ENCODE data around the gene RAB11A. TPM values are rescaled to one million over a fixed set of nuclear protein-coding genes. Genes with fewer than 3 reads are reported as not detected.

The RAB11A gene
- total RNA-seq, 1 donor: 51.0 TPM

DNA sequence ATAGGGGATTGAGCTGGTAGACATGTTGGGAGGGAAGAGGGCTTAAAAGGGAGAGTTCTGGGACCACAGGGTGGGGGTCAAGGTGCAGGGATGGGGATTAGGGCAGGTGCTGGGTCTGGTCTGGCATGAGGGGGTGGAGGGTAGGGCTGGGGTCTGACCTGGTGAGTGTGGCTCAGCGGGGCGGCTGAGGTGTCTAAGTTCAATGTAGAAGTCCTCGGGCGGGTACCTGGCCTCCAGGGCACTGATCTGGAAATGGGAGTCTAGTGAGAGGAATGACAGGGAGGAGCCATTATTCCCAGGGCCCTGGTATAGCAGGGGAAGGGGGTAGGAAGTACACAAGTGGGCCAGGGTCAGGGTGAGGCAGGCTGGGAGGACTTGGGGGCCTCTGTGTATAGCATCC is 39.6 kb downstream of the RAB11A start:
- no peak overlapping the region for H3K4me3 ChIP-seq (ENCODE audit: low read depth, low read length)
- TF ChIP-seq, protein P1, sequence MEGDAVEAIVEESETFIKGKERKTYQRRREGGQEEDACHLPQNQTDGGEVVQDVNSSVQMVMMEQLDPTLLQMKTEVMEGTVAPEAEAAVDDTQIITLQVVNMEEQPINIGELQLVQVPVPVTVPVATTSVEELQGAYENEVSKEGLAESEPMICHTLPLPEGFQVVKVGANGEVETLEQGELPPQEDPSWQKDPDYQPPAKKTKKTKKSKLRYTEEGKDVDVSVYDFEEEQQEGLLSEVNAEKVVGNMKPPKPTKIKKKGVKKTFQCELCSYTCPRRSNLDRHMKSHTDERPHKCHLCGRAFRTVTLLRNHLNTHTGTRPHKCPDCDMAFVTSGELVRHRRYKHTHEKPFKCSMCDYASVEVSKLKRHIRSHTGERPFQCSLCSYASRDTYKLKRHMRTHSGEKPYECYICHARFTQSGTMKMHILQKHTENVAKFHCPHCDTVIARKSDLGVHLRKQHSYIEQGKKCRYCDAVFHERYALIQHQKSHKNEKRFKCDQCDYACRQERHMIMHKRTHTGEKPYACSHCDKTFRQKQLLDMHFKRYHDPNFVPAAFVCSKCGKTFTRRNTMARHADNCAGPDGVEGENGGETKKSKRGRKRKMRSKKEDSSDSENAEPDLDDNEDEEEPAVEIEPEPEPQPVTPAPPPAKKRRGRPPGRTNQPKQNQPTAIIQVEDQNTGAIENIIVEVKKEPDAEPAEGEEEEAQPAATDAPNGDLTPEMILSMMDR (IDR thresholded peaks at IDR 0.05; ENCODE audit: insufficient read depth, low read depth, low read length): no peak
- DNase-seq (ENCODE audit: low read depth): no peak

DNA sequence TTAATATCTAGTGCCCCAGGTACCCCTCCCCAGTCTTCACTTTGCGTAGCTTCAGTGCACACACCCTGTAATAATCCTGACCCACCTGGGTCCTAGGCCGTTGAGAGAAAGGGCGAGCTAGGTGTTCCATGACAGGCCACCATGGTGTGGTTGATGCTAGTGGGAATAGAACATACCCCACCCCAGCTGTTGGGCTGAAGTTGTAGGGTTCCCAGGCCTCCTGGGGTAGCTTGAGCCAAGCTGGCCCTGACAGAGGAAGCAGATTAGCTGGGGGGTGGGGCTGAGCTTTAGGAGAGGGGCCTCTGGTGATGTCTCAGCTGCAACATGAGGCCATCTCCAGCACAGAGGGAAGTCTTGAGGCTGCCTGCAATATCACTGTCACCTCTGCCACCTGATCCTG is 40.5 kb downstream of the RAB11A start:
- TF ChIP-seq, protein P1 (IDR thresholded peaks at IDR 0.05; ENCODE audit: insufficient read depth, low read depth, low read length): no peak
- no peak overlapping the region for H3K4me3 ChIP-seq (ENCODE audit: low read depth, low read length)
- DNase-seq (ENCODE audit: low read depth): no peak

GRCh38 chr15:65910341-65910740 is 41.0 kb downstream of the RAB11A start:
- TF ChIP-seq, protein P1 (IDR thresholded peaks at IDR 0.05; ENCODE audit: insufficient read depth, low read depth, low read length): no peak
- no peak for DNase-seq (ENCODE audit: low read depth)
- no peak overlapping the region for H3K4me3 ChIP-seq (ENCODE audit: low read depth, low read length)

DNA sequence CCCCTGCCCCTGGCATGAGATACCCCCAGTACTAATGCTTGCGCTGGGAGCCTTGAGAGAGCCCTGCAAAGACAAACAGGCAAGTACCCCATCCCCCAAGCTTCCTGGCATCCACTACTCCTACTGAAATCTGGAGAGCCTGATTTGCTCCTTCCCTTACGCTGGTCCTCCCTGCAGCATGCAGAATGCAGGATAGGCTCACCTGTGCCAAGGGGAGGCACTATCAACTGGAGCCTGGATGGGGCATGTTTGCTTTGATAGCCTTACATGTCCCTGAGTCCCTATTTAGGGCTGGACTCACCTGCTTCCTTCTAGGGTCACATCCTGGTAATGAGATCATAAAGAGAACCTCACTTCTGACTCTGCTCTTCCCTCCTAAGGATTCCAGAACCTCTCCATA is 42.9 kb downstream of the RAB11A start:
- H3K4me3 ChIP-seq (ENCODE audit: low read depth, low read length): no peak overlapping the region
- TF ChIP-seq, protein P1 (IDR thresholded peaks at IDR 0.05; ENCODE audit: insufficient read depth, low read depth, low read length): no peak
- no peak for DNase-seq (ENCODE audit: low read depth)

- TF ChIP-seq, protein P1 (IDR thresholded peaks at IDR 0.05; ENCODE audit: insufficient read depth, low read depth, low read length): no peak
- no peak overlapping the region for H3K4me3 ChIP-seq (ENCODE audit: low read depth, low read length)
- no peak for DNase-seq (ENCODE audit: low read depth)
These were observed 44.4 kb downstream of the RAB11A start for GRCh38 chr15:65913631-65914199.

GRCh38 chr15:65914386-65914785 is 45.1 kb downstream of the RAB11A start:
- no peak for DNase-seq (ENCODE audit: low read depth)
- no peak overlapping the region for H3K4me3 ChIP-seq (ENCODE audit: low read depth, low read length)
- TF ChIP-seq, protein P1 (IDR thresholded peaks at IDR 0.05; ENCODE audit: insufficient read depth, low read depth, low read length): no peak

Measured in fibroblast of villous mesenchyme (primary cell).